Activated CD4-positive, alpha-beta T cell treated with anti-CD3 and anti-CD28 coated beads for 1 hour (primary cell): ENCODE data around the gene TIAL1.
"Not testable (repeated sequence)": the region's sequence is repeated elsewhere in the genome, so short reads cannot be mapped to it uniquely, and the experiment has no call there.

ENCODE experiments used
- DNase-seq: peaks from one replicate; pipeline ENCODE4 v3.0.0-alpha.2; 2020

Gene TIAL1

GRCh38 chr10:119545310-119545709, 51.5 kb downstream of the TIAL1 start:
- DNase-seq = no peak

GRCh38 chr10:119543814-119544642, 52.7 kb downstream of the TIAL1 start:
- no peak for DNase-seq

GRCh38 chr10:119542988-119543813, 53.6 kb downstream of the TIAL1 start:
- DNase-seq = peak; percentile 62

GRCh38 chr10:119542357-119542987, 54.3 kb downstream of the TIAL1 start, which contains the start of gene RGS10:
Gene RGS10 (minus strand): TSS chr10:119542719. CDS start chr10:119542638, 81 bp downstream.
- peak; percentile 83 for DNase-seq

- DNase-seq = peak; percentile 54
Measured at GRCh38 chr10:119541459-119542356, 55.1 kb downstream of the TIAL1 start.

- no peak for DNase-seq
Measured at GRCh38 chr10:119541046-119541445, 55.7 kb downstream of the TIAL1 start.

GRCh38 chr10:119540038-119540437, 56.7 kb downstream of the TIAL1 start:
- no peak for DNase-seq

- no peak for DNase-seq
Measured at GRCh38 chr10:119539359-119539825, 57.4 kb downstream of the TIAL1 start.

GRCh38 chr10:119538632-119539358, 58.0 kb downstream of the TIAL1 start:
- peak; percentile 21 for DNase-seq

GRCh38 chr10:119537953-119538630, 58.7 kb downstream of the TIAL1 start:
- no peak for DNase-seq

- DNase-seq = no peak
Measured at GRCh38 chr10:119536508-119537025, 60.2 kb downstream of the TIAL1 start.

- DNase-seq = no peak
Measured at GRCh38 chr10:119535837-119536507, 60.8 kb downstream of the TIAL1 start.

GRCh38 chr10:119535305-119535704, 61.5 kb downstream of the TIAL1 start:
- no peak for DNase-seq

GRCh38 chr10:119533473-119533872, 63.3 kb downstream of the TIAL1 start:
- no peak for DNase-seq

- DNase-seq = not testable (repeated sequence)
Measured at GRCh38 chr10:119532791-119533190, 64.0 kb downstream of the TIAL1 start.

GRCh38 chr10:119532251-119532650, 64.5 kb downstream of the TIAL1 start:
- DNase-seq = not testable (repeated sequence)

- no peak for DNase-seq
Measured at GRCh38 chr10:119531067-119531466, 65.7 kb downstream of the TIAL1 start.

- not testable (repeated sequence) for DNase-seq
Measured at GRCh38 chr10:119528663-119529237, 68.0 kb downstream of the TIAL1 start.
